Measurements from ENCODE around the gene KLK11. TPM values are rescaled to one million over a fixed set of nuclear protein-coding genes. Genes with fewer than 3 reads are reported as not detected.
A peak's percentile ranks its signal among the peaks of the same experiment; 100 is the strongest.

KLK11 gene
- total RNA-seq, 4 donors from 2014 or later, result 219 to 420 (median 258) TPM

DNA sequence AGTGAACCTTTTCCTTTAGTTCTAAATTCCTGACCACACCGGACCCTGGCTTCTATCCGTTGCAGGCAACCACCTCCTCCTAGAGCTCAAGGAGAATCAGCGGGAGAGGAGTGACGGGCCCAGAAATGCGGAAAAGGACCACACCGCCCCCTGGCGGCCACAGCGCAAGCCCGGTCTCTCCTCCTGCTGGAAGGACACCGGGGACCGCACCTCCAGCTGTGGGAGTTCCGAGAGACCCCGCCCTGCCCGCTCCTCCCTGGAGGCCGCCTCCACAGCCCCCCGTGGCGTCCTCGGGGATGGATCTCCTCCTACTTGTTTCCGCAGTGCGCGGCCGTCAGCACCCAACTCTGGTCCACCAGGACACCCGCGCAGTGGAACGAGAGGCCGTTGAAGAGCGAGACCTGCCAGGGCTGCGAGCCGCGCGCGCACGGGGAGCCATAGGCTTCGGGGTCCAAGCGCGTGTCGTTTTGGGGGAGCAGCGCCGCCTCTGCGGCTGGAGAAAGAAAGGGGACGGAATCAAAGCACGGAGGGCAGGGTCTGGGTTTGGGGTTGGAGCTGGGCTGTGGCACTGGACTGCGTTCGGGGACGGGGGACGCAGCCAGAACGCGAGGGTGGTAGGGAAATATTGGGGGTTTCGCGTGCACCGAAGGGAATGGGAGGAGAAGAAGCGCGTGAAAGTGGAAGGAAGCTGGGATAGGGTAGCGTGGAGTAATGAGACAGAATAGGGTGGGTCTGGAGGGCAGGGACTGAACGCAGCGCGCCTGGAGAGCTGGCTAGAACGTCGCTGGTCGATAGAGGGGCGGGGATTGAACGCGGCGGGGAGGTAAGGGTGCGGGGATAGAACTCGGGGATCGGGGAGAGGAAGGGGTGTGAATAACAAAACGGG lies 9.4 kb downstream of the KLK11 start:
- intact Hi-C loops (cut with DNase I; ENCODE audit: low total_unique reads), result loop anchor here (5.0 kb wide), 1 partner anchor 80 kb away; no protein-coding TSS in a partner anchor
- peak overlapping the region; percentile 27 for H3K4me3 ChIP-seq (ENCODE audit: low read depth, poor library complexity, severe bottlenecking)
- peak; percentile 52 to 93 for DNase-seq (ENCODE audit: low spot score in 2 of 2)
- TF ChIP-seq, protein P1, sequence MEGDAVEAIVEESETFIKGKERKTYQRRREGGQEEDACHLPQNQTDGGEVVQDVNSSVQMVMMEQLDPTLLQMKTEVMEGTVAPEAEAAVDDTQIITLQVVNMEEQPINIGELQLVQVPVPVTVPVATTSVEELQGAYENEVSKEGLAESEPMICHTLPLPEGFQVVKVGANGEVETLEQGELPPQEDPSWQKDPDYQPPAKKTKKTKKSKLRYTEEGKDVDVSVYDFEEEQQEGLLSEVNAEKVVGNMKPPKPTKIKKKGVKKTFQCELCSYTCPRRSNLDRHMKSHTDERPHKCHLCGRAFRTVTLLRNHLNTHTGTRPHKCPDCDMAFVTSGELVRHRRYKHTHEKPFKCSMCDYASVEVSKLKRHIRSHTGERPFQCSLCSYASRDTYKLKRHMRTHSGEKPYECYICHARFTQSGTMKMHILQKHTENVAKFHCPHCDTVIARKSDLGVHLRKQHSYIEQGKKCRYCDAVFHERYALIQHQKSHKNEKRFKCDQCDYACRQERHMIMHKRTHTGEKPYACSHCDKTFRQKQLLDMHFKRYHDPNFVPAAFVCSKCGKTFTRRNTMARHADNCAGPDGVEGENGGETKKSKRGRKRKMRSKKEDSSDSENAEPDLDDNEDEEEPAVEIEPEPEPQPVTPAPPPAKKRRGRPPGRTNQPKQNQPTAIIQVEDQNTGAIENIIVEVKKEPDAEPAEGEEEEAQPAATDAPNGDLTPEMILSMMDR (IDR thresholded peaks at IDR 0.05), result no peak
- TF ChIP-seq POLR2A (IDR thresholded peaks at IDR 0.05), result no peak
- WGBS, 2 donors, result 1 to 2% methylated on average over 38 to 55 of the region's 68 CpGs

DNA sequence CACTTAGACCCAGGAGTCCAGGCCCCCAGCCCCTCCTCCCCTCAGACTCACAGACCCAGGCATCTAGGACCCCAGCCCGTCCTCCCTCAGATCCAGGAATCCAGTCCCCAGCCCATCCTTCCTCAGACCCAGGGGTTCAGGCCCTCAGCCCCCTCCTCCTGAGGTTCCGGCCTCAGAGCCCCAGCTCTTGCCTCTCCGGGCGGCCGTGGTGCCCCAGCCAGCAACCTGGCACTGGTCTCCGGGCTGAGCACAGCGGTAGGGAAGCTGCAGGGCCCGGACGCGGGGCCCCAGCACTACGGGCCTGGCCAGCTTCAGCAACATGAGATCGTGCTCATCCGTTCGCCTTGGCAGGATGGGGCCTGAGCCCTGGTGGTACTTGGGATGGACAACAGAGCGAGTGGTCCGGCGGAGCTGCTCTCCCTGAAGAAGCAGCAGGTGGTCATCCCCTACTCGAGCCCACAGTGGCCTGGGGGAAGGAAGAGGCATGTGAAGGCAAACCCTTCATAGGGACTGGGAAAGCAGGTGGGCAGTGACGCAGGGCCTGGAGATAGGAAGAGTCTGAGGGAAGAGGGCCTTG lies 10.6 kb downstream of the KLK11 start:
- intact Hi-C loops (cut with DNase I; ENCODE audit: low total_unique reads), result loop anchor here (5.0 kb wide), 1 partner anchor 82 kb away; no protein-coding TSS in a partner anchor
- DNase-seq (ENCODE audit: low spot score in 2 of 2), result no peak
- WGBS, 2 donors, result 77 to 80% methylated on average over 19 of the region's 19 CpGs
- TF ChIP-seq, protein P1 (IDR thresholded peaks at IDR 0.05), result no peak
- TF ChIP-seq POLR2A (IDR thresholded peaks at IDR 0.05), result no peak
- H3K4me3 ChIP-seq (ENCODE audit: low read depth, poor library complexity, severe bottlenecking), result no peak overlapping the region

DNA sequence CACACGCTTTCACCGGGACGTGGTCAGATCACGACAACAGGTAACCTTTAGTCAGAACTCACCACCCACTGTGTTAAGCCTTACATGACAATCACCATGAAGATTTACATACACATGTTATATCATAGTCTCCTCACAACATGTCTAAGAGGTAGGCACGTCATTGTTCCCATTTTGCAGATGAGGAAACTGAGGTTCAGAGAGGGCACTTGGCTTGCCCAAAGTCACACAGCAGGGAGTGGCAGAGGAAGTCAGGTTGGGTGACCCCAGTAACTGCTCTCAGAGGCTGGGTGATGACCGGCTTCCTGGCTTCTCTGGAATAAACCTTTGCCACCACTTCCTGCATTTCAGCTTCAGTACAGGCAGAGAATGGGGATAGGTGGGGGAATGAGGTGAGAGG lies 12.2 kb downstream of the KLK11 start:
- intact Hi-C loops (cut with DNase I; ENCODE audit: low total_unique reads), result loop anchor here (5.0 kb wide), 1 partner anchor 82 kb away; no protein-coding TSS in a partner anchor
- H3K4me3 ChIP-seq (ENCODE audit: low read depth, poor library complexity, severe bottlenecking), result no peak overlapping the region
- DNase-seq (ENCODE audit: low spot score in 2 of 2), result no peak
- no peak for TF ChIP-seq POLR2A (IDR thresholded peaks at IDR 0.05)
- TF ChIP-seq, protein P1 (IDR thresholded peaks at IDR 0.05), result no peak
- 90% methylated on average over 6 of the region's 6 CpGs for WGBS, 2 donors

DNA sequence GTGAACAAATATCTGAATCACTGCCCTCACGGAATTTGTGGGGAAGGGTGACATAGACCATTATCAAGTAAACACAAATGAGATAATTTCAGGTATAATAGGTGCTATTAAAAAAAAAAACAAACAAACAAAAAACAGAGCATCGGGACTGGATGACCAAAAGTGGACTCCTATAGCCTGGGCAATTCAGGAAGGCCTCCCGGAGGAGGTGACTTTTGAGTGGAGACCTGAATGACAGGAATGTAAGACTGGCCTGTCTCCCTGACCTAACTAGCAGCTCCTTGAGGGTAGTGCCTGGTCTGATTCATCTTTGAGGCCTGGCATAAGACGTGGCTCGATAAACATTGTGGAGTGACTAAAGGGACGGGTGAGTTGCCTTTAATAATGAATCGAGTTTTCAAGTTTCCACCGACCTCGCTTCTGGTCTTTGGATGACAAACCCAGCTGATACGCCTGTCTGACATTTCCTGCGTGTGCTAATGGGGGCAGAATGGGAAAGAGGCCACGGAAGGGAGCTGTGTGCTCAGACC lies 13.7 kb downstream of the KLK11 start:
- intact Hi-C loops (cut with DNase I; ENCODE audit: low total_unique reads), result loop anchor here (5.0 kb wide), 1 partner anchor 80 kb away; no protein-coding TSS in a partner anchor
- 70 to 80% methylated on average over 12 of the region's 12 CpGs for WGBS, 2 donors
- no peak overlapping the region for H3K4me3 ChIP-seq (ENCODE audit: low read depth, poor library complexity, severe bottlenecking)
- no peak for TF ChIP-seq POLR2A (IDR thresholded peaks at IDR 0.05)
- TF ChIP-seq, protein P1 (IDR thresholded peaks at IDR 0.05), result no peak
- DNase-seq (ENCODE audit: low spot score in 2 of 2), result no peak

DNA sequence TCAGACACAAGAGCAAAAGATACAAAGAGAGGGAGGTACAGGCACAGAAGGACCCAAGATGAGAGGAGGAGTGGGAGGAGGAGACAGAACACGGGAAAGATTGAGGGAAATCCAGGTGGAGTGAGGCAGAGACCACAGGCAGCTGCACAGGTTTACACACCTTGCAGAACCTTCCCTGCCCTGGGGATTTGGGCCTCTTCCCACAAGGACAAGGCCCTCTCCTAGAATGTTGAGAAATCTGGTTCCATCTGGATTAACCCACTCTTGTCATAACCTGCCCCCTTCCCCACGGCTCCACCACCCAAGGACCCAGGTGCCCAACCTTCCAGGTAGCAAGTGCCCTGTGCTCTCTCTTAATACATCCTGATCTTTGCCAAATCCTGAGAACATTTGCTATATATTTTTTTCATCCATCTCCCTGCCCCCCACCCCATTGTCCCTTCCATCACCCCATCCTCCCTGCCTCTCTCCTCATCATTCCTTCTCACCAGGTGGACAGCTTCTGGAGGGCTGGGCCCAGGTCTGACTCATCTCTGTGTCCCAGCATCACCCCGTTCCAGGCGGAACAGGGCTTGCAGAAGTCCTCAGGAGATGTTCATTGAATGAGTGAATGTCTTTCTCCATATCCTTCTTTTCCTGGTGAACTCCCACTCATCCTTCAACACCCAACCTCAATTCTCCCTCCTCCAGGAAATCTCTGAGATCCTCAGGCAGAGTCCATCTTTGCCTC lies 16.2 kb downstream of the KLK11 start:
- H3K4me3 ChIP-seq (ENCODE audit: low read depth, poor library complexity, severe bottlenecking), result no peak overlapping the region
- TF ChIP-seq, protein P1 (IDR thresholded peaks at IDR 0.05), result no peak
- TF ChIP-seq POLR2A (IDR thresholded peaks at IDR 0.05), result no peak
- no peak for DNase-seq (ENCODE audit: low spot score in 2 of 2)
- WGBS, 2 donors, result 35 to 37% methylated on average over 4 of the region's 4 CpGs
- intact Hi-C loops (cut with DNase I; ENCODE audit: low total_unique reads), result loop anchor here (5.0 kb wide), 1 partner anchor 78 kb away; no protein-coding TSS in a partner anchor
